GM21723 (cell line): Measurements from ENCODE around the gene CTNNA3.
"Not testable (repeated sequence)": the region's sequence is repeated elsewhere in the genome, so short reads cannot be mapped to it uniquely, and the experiment has no call there.

ENCODE experiments used
- ATAC-seq: cut with Tn5 transposase; IDR thresholded peaks from one replicate; pipeline ENCODE4 v1.9.1; 2021; ENCODE audit warnings: mild to moderate bottlenecking, moderate library complexity; ENCODE audit not compliant: unreplicated experiment

The CTNNA3 gene

GRCh38 chr10:66467042-66467441 lies 1229.0 kb downstream of the CTNNA3 start:
- no peak for ATAC-seq

DNA sequence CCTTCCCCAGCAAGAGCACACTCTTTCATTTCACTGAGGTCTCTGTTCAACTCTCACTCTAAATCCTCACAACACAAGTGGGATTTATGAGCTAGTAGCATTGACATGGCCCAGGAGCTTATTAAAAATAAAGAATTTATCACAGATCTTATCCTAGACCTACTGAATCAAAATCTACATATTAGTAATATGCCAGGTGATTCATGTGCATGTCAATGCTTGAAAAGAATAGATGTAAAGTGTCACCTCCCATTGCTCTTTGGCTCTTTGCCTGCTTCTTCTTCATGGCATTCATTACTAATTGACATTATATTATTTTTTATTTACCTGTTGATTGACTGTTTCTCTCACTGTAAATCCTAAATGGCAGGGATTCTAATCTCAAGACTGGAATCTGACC lies 1229.4 kb downstream of the CTNNA3 start:
- ATAC-seq: no peak

DNA sequence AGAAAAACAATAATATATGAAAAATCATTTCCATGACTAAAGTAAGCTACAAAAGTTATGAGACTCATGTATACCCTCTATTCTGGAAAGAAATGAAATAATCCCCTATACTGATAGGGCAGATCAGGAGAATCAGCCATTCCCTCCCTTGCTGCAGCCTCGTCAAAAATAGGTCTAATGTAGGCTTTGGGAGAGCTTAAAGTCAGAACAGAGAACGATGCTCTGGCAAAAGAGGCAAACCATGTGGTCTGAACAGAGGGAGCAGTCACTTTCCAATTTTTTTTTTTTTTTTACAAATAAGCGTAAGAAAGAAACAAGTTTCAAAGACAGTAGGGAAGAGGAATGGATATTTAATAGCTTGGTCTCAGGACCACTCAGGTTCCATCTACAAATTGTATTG lies 1232.4 kb downstream of the CTNNA3 start:
- no peak for ATAC-seq

DNA sequence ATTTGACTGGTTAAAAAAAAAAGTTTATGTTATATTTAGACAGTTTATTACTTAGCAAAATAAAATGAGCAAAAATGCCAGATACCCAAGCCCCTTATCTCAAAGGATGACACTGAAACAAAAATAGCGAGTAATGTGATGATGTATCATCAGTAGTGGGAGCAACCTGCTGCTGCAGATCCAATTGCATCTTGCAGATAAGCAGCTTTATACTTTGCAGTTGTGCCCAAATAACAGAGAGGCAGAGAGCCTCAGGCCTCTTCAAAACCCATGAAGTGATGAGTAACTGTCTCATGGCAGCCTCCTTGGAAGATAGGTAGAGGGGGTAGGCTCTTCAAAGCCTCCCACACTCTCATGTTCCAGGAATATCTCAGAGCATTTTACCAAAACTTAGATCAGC lies 1238.4 kb downstream of the CTNNA3 start:
- ATAC-seq: no peak

- no peak for ATAC-seq
Measured at GRCh38 chr10:66455304-66455703, 1240.7 kb downstream of the CTNNA3 start.

DNA sequence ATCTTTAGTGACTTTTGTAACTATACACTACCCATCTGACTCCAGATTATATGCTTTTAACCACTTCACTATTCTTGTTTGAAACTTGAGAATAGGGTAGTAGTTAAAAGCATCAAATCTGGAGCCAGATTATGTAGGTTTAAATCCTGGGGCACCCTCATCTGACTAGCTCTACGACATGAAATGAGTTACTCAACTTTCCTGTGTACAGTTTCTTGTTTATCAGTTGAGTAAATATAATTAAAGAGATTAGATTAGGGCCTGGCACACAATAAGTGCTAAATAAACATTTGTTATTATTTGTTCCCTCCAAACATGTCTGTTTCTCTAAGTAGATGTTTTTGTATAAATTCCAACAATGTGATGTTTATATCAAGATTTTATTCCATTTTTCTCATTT lies 1255.4 kb downstream of the CTNNA3 start:
- ATAC-seq: no peak

- no peak for ATAC-seq
Measured at GRCh38 chr10:66414943-66415342, 1281.1 kb downstream of the CTNNA3 start.

DNA sequence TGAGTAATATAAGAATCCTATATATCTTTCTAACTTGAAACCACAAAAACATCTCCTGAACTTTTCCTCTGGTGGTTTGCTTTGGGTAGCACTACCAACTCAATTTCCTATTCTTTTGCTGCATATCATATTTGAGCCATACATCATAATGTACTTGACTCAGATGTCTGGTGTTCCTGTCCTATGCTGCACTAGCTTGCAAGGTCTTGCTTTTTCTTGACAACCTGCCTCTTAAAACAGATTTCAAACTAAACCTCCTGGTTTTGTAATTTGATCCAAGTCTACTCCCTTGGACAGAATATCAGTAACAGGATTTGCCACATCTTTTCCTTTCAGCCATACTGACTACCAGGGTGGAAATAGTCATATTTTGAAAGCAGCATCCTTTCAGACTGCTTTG lies 1290.4 kb downstream of the CTNNA3 start:
- ATAC-seq: no peak

DNA sequence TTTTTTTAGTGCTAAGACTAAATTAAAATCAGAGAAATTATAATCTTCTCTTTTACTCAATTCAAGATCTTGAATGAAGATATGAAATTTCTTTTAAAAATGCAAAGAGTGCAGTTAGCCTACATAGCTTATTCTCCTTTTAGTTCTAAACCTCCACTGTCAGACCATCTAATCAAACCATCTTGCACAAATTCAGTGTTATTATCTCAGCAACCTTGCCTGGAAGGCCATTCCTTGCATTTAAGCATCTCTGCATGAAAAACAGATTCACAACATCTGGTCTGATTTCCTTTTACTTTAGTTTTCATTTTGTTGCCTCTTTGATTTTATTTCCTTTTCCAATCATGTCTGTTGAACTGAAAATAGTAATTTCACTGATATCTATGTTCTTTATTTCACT lies 1297.3 kb downstream of the CTNNA3 start:
- ATAC-seq: no peak

DNA sequence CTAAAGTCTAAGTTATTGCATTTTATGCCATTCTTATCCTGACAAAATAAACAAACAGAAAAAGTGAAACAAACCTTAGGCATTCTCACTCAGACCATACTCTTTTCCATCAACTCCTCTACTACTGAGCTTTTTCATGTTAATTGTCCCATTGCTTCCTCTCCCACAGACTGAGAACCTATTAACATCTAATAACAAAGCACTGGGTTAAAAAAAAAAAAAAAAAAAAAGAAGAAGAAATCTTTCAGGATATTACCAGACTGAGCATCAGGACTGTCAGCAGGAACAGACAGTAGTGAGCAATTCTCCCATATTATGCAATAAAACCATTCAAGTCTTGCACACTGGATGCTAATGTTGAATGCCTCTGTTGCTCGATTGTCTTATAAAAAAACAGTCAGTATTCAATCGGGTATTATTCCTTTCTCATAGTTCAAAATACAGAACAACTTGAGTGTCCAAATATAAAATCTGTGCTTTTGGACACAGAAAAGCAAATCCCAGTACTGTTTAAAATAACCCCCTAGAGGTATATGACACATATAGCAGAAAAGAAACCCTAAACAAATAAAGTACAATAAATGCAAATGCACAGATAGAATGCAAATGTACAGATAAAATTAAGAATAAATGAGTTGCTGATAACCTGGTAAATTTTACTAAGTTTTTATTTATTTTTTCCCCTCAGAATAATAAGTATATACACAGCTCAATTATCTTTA lies 1301.5 kb downstream of the CTNNA3 start:
- ATAC-seq: no peak

DNA sequence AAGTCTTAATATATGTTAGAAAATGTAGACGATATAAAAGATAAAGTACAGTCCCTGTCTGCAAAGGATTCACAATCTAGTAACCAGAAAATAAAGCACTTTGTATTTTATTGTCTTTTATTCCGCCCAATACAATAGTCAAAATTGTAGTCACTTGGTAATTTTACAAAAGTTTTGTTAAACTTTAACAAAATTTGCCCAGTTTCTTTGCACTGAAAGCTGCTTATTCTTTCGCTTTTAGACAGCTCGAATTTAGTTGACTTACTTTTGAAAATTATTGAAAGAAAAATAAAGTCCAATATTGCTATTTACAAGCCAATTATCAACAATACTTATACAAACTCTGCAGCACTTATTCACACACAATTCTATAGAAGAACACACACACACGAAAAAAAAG lies 1305.1 kb downstream of the CTNNA3 start:
- no peak for ATAC-seq

GRCh38 chr10:66381045-66381444 lies 1315.0 kb downstream of the CTNNA3 start:
- ATAC-seq: no peak

DNA sequence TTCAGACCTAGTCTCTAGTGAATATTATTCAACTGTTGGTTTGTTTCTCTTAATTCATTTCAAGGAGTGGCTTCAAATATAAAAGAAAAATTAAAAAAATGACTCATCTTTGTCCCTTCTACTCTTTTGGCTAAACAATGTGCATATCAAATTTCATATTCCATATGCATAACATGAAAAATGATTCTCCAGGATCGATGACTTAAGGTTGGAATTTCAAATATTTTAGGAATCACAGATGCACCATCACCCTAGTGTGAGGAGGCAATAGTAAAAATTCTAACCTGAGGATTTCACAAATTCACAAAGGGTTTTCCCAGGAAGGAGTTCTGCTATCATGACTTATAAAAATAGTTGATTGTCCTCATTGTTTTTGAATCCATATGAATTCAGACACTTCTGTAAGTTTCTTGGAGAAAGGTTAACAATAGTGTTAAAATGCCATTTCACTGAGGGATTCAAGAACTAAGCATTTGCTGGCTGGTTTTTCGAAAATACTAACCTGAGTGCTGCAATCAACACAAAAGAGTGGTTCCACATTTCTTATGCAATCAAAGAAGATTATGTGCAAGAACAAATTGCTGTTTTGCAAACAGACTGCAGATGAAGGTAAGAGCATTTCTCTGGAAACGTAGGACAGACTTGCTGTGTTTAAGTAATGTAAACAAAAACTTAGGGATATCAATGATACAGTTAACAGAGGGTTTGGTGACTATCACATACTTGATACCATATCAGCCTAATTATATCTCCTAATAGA lies 1317.7 kb downstream of the CTNNA3 start:
- no peak for ATAC-seq

- no peak for ATAC-seq
Measured at GRCh38 chr10:66368146-66368545, 1327.8 kb downstream of the CTNNA3 start.

- ATAC-seq: no peak
Measured at GRCh38 chr10:66366163-66366562, 1329.8 kb downstream of the CTNNA3 start.

- ATAC-seq: no peak
Measured at GRCh38 chr10:66365686-66366085, 1330.3 kb downstream of the CTNNA3 start.

- ATAC-seq: no peak
Measured at GRCh38 chr10:66362522-66362921, 1333.5 kb downstream of the CTNNA3 start.

DNA sequence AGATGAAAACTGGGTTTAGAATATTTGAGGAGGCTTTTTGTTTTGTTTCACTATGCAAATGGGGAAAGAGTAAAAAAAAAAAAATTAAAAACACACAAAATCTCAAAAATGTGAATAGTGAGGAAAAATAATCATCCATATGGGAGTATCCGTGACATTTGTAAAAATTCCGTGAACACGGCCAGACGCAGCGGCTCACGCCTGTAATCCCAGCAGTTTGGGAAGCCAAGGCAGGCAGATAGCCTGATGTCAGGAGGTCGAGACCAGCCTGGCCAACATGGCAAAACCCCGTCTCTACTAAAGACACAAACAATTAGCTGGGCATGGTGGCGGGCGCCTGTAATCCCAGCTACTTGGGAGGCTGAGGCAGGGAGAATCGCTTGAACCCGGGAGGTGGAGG lies 1342.2 kb downstream of the CTNNA3 start:
- ATAC-seq: not testable (repeated sequence)

- ATAC-seq: no peak
Measured at GRCh38 chr10:66353422-66353821, 1342.6 kb downstream of the CTNNA3 start.

- ATAC-seq: no peak
Measured at GRCh38 chr10:66350622-66351399, 1345.2 kb downstream of the CTNNA3 start.

- ATAC-seq: no peak
Measured at GRCh38 chr10:66349726-66350125, 1346.3 kb downstream of the CTNNA3 start.

DNA sequence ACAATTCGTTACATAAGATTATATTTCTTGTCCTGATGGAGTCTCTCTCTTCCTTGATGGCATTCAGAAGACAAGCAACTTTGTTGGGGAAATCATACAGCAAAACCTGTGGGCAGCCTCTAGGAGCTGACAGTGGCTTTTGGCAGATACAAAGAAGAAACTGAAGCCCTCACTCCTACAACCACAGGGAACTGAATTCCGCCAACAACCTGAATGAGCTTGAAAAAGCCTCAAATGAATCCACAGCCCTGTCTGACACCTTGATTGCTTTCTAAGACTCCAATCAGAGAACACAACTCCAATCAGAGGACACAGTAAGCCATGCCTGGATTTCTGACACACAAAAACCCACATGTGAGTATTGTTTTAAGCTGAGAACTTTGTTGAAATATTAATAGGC lies 1346.9 kb downstream of the CTNNA3 start:
- no peak for ATAC-seq
